Stomach (tissue), 9 donors: Measurements from ENCODE around the gene CUL4A. TPM values are rescaled to one million over a fixed set of nuclear protein-coding genes. Genes with fewer than 3 reads are reported as not detected.

ENCODE experiments used
- DNase-seq, 2 donors: peaks; one replicate each; pipeline versions ENCODE4 v3.0.0 to v3.0.0-alpha.2; 2013 to 2019
- H3K27ac ChIP-seq, 5 donors: fragments of 200-600 bp in 4 of 5; sonication (generic) in 4 of 5; one replicate each; pipeline ENCODE4 v1.5.1; 2013 to 2019; ENCODE audit warnings: mild to moderate bottlenecking in 1 of 5, moderate library complexity in 1 of 5
- H3K27me3 ChIP-seq, 3 donors: fragments of 200-600 bp; sonication (generic); one replicate each; pipeline ENCODE4 v1.5.1; 2017 to 2019; ENCODE audit warnings: mixed run types in 1 of 3
- H3K36me3 ChIP-seq, 4 donors: fragments of 200-600 bp; sonication (generic); 1 replicate in 3 of 4; 2 replicates in 1 of 4; pipeline ENCODE4 v1.5.1; 2016 to 2019
- H3K4me1 ChIP-seq, 4 donors: fragments of 200-600 bp; sonication (generic); one replicate each; pipeline ENCODE4 v1.5.1; 2016 to 2019
- H3K4me3 ChIP-seq, 4 donors: fragments of 200-600 bp; sonication (generic) in 3 of 4; one replicate each; pipeline ENCODE4 v1.5.1; 2016 to 2019; ENCODE audit warnings: mild to moderate bottlenecking in 1 of 4
- H3K9me3 ChIP-seq, 4 donors: fragments of 200-600 bp; sonication (generic); one replicate each; pipeline ENCODE4 v1.5.1; 2016 to 2019
- CTCF ChIP-seq, 7 experiments: fragments of 450-650 bp in 4 of 7; fragments of 200-600 bp in 3 of 7; sonication (generic) in 3 of 7; IDR thresholded peaks; one replicate each; pipeline ENCODE4 v1.5.1; 2016 to 2019; ENCODE audit warnings: antibody characterized with exemption in 7 of 7, control low read depth in 2 of 7, mild to moderate bottlenecking in 1 of 7
- EP300 ChIP-seq: sonication (generic); formaldehyde crosslinking; IDR thresholded peaks from one replicate; pipeline ENCODE4 v1.6.1; 2017; ENCODE audit warnings: antibody characterized with exemption
- POLR2A ChIP-seq, 4 donors: fragments of 450-650 bp; IDR thresholded peaks; one replicate each; pipeline ENCODE4 v1.6.1; 2016; ENCODE audit warnings: antibody characterized with exemption in 4 of 4, control low read depth in 2 of 4, mild to moderate bottlenecking in 1 of 4, moderate library complexity in 1 of 4
- POLR2AphosphoS5 ChIP-seq, 3 donors: sonication (generic); formaldehyde crosslinking; IDR thresholded peaks; one replicate each; pipeline ENCODE4 v1.6.1; 2016; ENCODE audit warnings: antibody characterized with exemption in 3 of 3
- WGBS, 5 donors: extraction: QIAGEN DNeasy Blood & Tissue Kit in 3 of 5; methylation state at CpG; one replicate each; pipeline versions ENCODE4 v1.1.5 to v1.1.7; 2013 to 2018; 5-methylcytosine and 5-hydroxymethylcytosine counted together
- intact Hi-C: fragments of 100-400 bp; cut with DNase I; formaldehyde crosslinking; loops from one replicate; pipeline ENCODE4 v1.15.1; 2023; ENCODE audit warnings: low total_unique reads
- polyA plus RNA-seq, 3 donors: library from polyadenylated mRNA; stranded (reverse); fragments of 200-250 nt; gene quantifications; one replicate each; pipeline ENCODE4 v1.2.3, GENCODE V29; 2013
- total RNA-seq, 5 donors: library from RNA; depleted of rRNA; stranded (reverse); fragments of >200 nt; gene quantifications; one replicate each; pipeline versions ENCODE4 v1.1.0 to v1.2.3, GENCODE V29; 2014 to 2016
- donor health status: healthy with polysubstance abuse.
- donor health status: Bipolar disorder and iron deficiency.
- donor health status: healthy.

Gene CUL4A
- total and polyA plus RNA-seq, 8 donors, result 24.4 to 153 (median 108) TPM

GRCh38 chr13:113187883-113188665 is 21.3 kb upstream of the CUL4A start:
- H3K27ac ChIP-seq, result peak overlapping the region in 3 of 5 donors; percentile 5 to 47 (median 7)
- H3K36me3 ChIP-seq, result peaks cover 16 to 96% (median 79%) of the 10 kb centered on the region in 4 donors

GRCh38 chr13:113190181-113190580 is 19.2 kb upstream of the CUL4A start:
- Histone ChIP-seq H3K4me3 (no peak overlapping the region), H3K27me3 (no peaks in the 10 kb centered on the region), H3K4me1 (peaks cover 0 to 5% (median 2%) of the 10 kb centered on the region in 4 donors), H3K36me3 (peaks cover 21 to 96% (median 79%) of the 10 kb centered on the region in 4 donors), H3K27ac (no peak overlapping the region), H3K9me3 (no peaks in the 10 kb centered on the region)
- DNase-seq, result no peak
- WGBS, 5 donors, result 79 to 93% (median 87%) methylated on average over 4 of the region's 4 CpGs
- intact Hi-C loops, result no loop called here
- no peak for TF ChIP-seq POLR2A (IDR thresholded peaks at IDR 0.05)
- no peak for TF ChIP-seq POLR2AphosphoS5 (IDR thresholded peaks at IDR 0.05)
- TF ChIP-seq EP300, result no peak

More at GRCh38 chr13:113187883-113188665, 21.3 kb upstream of the CUL4A start:
- Histone ChIP-seq H3K4me3 (no peak overlapping the region), H3K9me3 (no peaks in the 10 kb centered on the region), H3K27me3 (no peaks in the 10 kb centered on the region), H3K4me1 (no peaks in the 10 kb centered on the region)
- DNase-seq, result no peak
- intact Hi-C loops, result no loop called here
- WGBS, 5 donors, result 88 to 95% (median 92%) methylated on average over 23 of the region's 23 CpGs
- no peak for TF ChIP-seq POLR2AphosphoS5 (IDR thresholded peaks at IDR 0.05)
- TF ChIP-seq EP300, result no peak
- TF ChIP-seq CTCF (IDR thresholded peaks at IDR 0.05), result no peak
- no peak for TF ChIP-seq POLR2A (IDR thresholded peaks at IDR 0.05)

GRCh38 chr13:113192279-113192678 is 17.1 kb upstream of the CUL4A start:
- H3K4me1 ChIP-seq, result peaks cover 0 to 10% (median 4%) of the 10 kb centered on the region in 4 donors
- H3K4me3 ChIP-seq, result no peak overlapping the region
- intact Hi-C loops, result no loop called here
- H3K27me3 ChIP-seq, result no peaks in the 10 kb centered on the region
- TF ChIP-seq CTCF (IDR thresholded peaks at IDR 0.05), result no peak
- 75 to 83% (median 81%) methylated on average over 4 of the region's 4 CpGs for WGBS, 5 donors
- H3K36me3 ChIP-seq, result peaks cover 36 to 97% (median 95%) of the 10 kb centered on the region in 4 donors
- H3K27ac ChIP-seq, result no peak overlapping the region
- H3K9me3 ChIP-seq, result no peaks in the 10 kb centered on the region
- DNase-seq, result no peak

GRCh38 chr13:113192902-113193301 is 16.5 kb upstream of the CUL4A start:
- Histone ChIP-seq H3K4me3 (no peak overlapping the region), H3K9me3 (no peaks in the 10 kb centered on the region), H3K27ac (no peak overlapping the region), H3K36me3 (peaks cover 39 to 100% (median 99%) of the 10 kb centered on the region in 4 donors), H3K4me1 (peaks cover 0 to 17% (median 4%) of the 10 kb centered on the region in 4 donors), H3K27me3 (no peaks in the 10 kb centered on the region)
- intact Hi-C loops, result no loop called here
- no peak for TF ChIP-seq POLR2AphosphoS5 (IDR thresholded peaks at IDR 0.05)
- TF ChIP-seq POLR2A (IDR thresholded peaks at IDR 0.05), result no peak
- no peak for TF ChIP-seq EP300
- TF ChIP-seq CTCF (IDR thresholded peaks at IDR 0.05), result no peak
- WGBS, 5 donors, result 91 to 99% (median 97%) methylated on average over 2 of the region's 2 CpGs
- no peak for DNase-seq

GRCh38 chr13:113195360-113195759 is 14.1 kb upstream of the CUL4A start:
- no peak for DNase-seq
- no peak overlapping the region for H3K4me3 ChIP-seq
- H3K27ac ChIP-seq, result peak overlapping the region in 2 of 5 donors; percentile 18 to 25
- H3K36me3 ChIP-seq, result peaks cover 51 to 100% (median 99%) of the 10 kb centered on the region in 4 donors
- intact Hi-C loops, result no loop called here
- TF ChIP-seq POLR2AphosphoS5 (IDR thresholded peaks at IDR 0.05) (no peak), CTCF (IDR thresholded peaks at IDR 0.05) (no peak), POLR2A (IDR thresholded peaks at IDR 0.05) (no peak), EP300 (no peak)
- H3K27me3 ChIP-seq, result no peaks in the 10 kb centered on the region
- 32 to 53% (median 43%) methylated on average over 6 of the region's 6 CpGs for WGBS, 5 donors
- H3K4me1 ChIP-seq, result peaks cover 0 to 21% (median 4%) of the 10 kb centered on the region in 4 donors
- no peaks in the 10 kb centered on the region for H3K9me3 ChIP-seq
